K562 (cell line): ENCODE data around the gene NUTM1. TPM values are rescaled to one million over a fixed set of nuclear protein-coding genes. Genes with fewer than 3 reads are reported as not detected.

ENCODE experiments used
- DLX4 ChIP-seq: fragments of 250-450 bp; sonication (Bioruptor Pico); IDR thresholded peaks from 2 replicates; pipeline ENCODE4 v1.6.1; 2021; ENCODE audit warnings: mild to moderate bottlenecking
- FOXP4 ChIP-seq: sonication (generic); formaldehyde crosslinking; IDR thresholded peaks from 2 replicates; pipeline ENCODE4 v1.8.0; 2022; ENCODE audit warnings: mild to moderate bottlenecking, missing genetic modification reagents, borderline replicate concordance
- GABPB2 ChIP-seq: fragments of 250-450 bp; sonication (Bioruptor Pico); conservative IDR thresholded peaks from 2 replicates; pipeline ENCODE4 v1.5.1; 2021; ENCODE audit warnings: mild to moderate bottlenecking
- GTF2E2 ChIP-seq: fragments of 200-800 bp; sonication (Bioruptor generic); IDR thresholded peaks from 2 replicates; pipeline ENCODE4 v1.6.1; 2016; ENCODE audit warnings: missing genetic modification characterization, missing compliant biosample characterization
- MBD2 ChIP-seq: sonication (generic); IDR thresholded peaks from 2 replicates; pipeline ENCODE4 v1.6.1; 2016; ENCODE audit warnings: low read depth, borderline replicate concordance
- MITF ChIP-seq: IDR thresholded peaks from 2 replicates; pipeline ENCODE4 v1.6.1; 2014; ENCODE audit warnings: antibody characterized with exemption
- NR4A1 ChIP-seq, 2 experiments: fragments of 250-450 bp in 1 of 2; fragments of 450-650 bp in 1 of 2; sonication (Bioruptor Pico) in 1 of 2; IDR thresholded peaks; 2 replicates each; pipeline versions ENCODE4 v1.4.0 to v1.6.1; 2016 to 2020; ENCODE audit warnings: mild to moderate bottlenecking in 2 of 2, missing compliant biosample characterization in 1 of 2, missing genetic modification characterization in 1 of 2, moderate library complexity in 1 of 2
- PML ChIP-seq: IDR thresholded peaks from 2 replicates; pipeline ENCODE4 v1.6.1; 2012; ENCODE audit warnings: low read length, inconsistent platforms
- PRPF4 ChIP-seq: fragments of 200-400 bp; formaldehyde crosslinking; IDR thresholded peaks from one replicate; pipeline ENCODE4 v1.6.1; 2017; ENCODE audit warnings: low read length, low read depth, mild to moderate bottlenecking; ENCODE audit not compliant: insufficient read depth, poor library complexity, severe bottlenecking
- SMC3 ChIP-seq: conservative IDR thresholded peaks from 2 replicates; pipeline ENCODE4 v1.6.1; 2011; ENCODE audit warnings: low read depth, low read length, improper control_type of control experiment; ENCODE audit not compliant: insufficient read depth
- STAT5B ChIP-seq: fragments of 250-450 bp; sonication (Bioruptor Pico); IDR thresholded peaks from 2 replicates; pipeline ENCODE4 v1.8.0; 2021; ENCODE audit warnings: mild to moderate bottlenecking, inconsistent platforms
- ZBTB17 ChIP-seq: fragments of 450-650 bp; formaldehyde crosslinking; IDR thresholded peaks from 2 replicates; pipeline ENCODE4 v1.4.0; 2020; ENCODE audit warnings: mild to moderate bottlenecking
- ZNF121 ChIP-seq: sonication (generic); formaldehyde crosslinking; conservative IDR thresholded peaks from 2 replicates; pipeline ENCODE4 v1.8.0; 2022; ENCODE audit warnings: missing genetic modification reagents
- ZNF133 ChIP-seq: fragments of 250-450 bp; sonication (Bioruptor Pico); IDR thresholded peaks from 2 replicates; pipeline ENCODE4 v1.4.0; 2020; ENCODE audit warnings: mild to moderate bottlenecking
- ZNF41 ChIP-seq: fragments of 250-450 bp; sonication (Bioruptor Pico); conservative IDR thresholded peaks from 2 replicates; pipeline ENCODE4 v1.4.0; 2020; ENCODE audit warnings: mild to moderate bottlenecking
- ZNF551 ChIP-seq: fragments of 250-450 bp; sonication (Bioruptor Pico); IDR thresholded peaks from 2 replicates; pipeline ENCODE4 v1.5.0; 2021; ENCODE audit warnings: mild to moderate bottlenecking, moderate library complexity
- ZNF668 ChIP-seq: fragments of 250-450 bp; sonication (Bioruptor Pico); IDR thresholded peaks from 2 replicates; pipeline ENCODE4 v1.8.0; 2022; ENCODE audit warnings: mild to moderate bottlenecking, inconsistent platforms
- polyA plus RNA-seq, 8 experiments: library from polyadenylated mRNA; depleted of rRNA in 4 of 8; stranded (reverse) in 5 of 8; unstranded in 3 of 8; fragments of >200 nt; fragmentation: Nextera tagmentation in 2 of 8; fragmentation: Illumina TruSeq in 1 of 8; extraction: Ambion mirVana in 2 of 8; extraction: Trizol in 1 of 8; gene quantifications; 2 replicates each; pipeline versions ENCODE4 v1.2.1 to v1.2.3, GENCODE V29; 2011 to 2014; ENCODE audit warnings: inconsistent platforms in 1 of 8, missing spikeins in 1 of 8
- total RNA-seq, 7 experiments: library from RNA; depleted of rRNA in 6 of 7; stranded (reverse); fragments of >200 nt in 6 of 7; fragmentation: Illumina TruSeq in 2 of 7; extraction: Trizol in 2 of 7; gene quantifications; 2 replicates each; pipeline versions ENCODE4 v1.2.1 to v1.2.3, GENCODE V29; 2011 to 2021; ENCODE audit warnings: low replicate concordance in 1 of 7
- TF ChIP-seq, protein P1 (sequence below): fragments of 450-650 bp; formaldehyde crosslinking; IDR thresholded peaks from 2 replicates; pipeline ENCODE4 v1.4.0; 2022; ENCODE audit warnings: missing genetic modification characterization
- TF ChIP-seq, protein P2 (sequence below): fragments of 450-650 bp; IDR thresholded peaks from 2 replicates; pipeline ENCODE4 v1.6.1; 2018; ENCODE audit warnings: mild to moderate bottlenecking, low read depth; ENCODE audit not compliant: partially characterized antibody
- TF ChIP-seq, protein P3 (sequence below): sonication (generic); formaldehyde crosslinking; IDR thresholded peaks from 2 replicates; pipeline ENCODE4 v1.8.1; 2022; ENCODE audit warnings: missing genetic modification reagents

NUTM1 gene
- total and polyA plus RNA-seq, 9 of the 15 experiments (the other 6 are each of a cell fraction or from before 2014, with no cell fraction given) = 0.01 to 0.05 (median 0.04) TPM; not detected in 4

DNA sequence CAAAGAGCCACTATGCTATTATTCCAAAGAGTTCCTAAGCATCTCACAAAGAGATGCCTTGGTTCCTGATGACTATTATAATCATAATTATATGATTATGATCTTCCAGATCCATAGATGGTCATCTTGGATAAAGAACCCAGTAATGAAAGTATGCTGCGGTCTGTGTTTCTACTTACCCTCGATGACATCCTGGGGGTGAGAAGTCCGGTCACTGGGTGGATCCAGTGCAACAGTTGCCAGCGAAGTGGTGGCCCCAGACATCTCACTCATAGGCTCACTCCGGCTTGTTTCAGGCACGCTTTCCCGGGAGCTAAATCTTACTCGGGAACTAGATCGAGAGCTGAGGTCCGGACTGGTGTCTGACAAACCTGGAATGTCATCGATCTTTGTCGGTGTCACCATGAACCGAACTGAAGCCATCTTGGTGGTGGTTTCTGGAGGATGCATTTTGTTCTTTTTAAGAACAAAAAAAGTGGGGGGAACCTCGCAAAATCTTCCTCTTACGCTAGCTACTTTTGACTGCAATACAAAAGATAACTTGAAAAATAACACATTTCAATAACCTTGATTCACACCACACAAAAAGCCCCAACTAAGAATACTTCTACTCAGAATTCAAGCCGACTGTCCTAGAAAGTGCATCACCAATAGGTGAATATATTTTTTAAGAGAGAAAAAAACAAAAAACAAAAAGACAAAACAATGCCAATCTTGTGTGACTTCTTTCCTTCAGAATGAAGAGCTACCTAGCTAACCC lies 6.7 kb upstream of the NUTM1 start (continued):
- TF ChIP-seq FOXP4 (CRISPR knock-in tag) (no peak), PML (no peak), ZNF121 (no peak), ZNF551 (CRISPR knock-in tag) (no peak), PRPF4 (no peak), ZNF668 (CRISPR knock-in tag) (peak; percentile 55; the same call in 1 of the 2 replicates), GABPB2 (no peak), GTF2E2 (tag) (no peak), MITF (no peak), DLX4 (CRISPR knock-in tag) (no peak), ZBTB17 (peak; percentile 89), SMC3 (no peak), ZNF133 (CRISPR knock-in tag) (no peak), ZNF41 (0 out of 2 replicates have a peak, but pooled peaks have one; percentile 43), MBD2 (no peak), STAT5B (CRISPR knock-in tag) (no peak), NR4A1 (CRISPR knock-in tag; IDR thresholded peaks at IDR 0.05) (peak; percentile 18; the same call in 1 of the 2 replicates), NR4A1 (tag; IDR thresholded peaks at IDR 0.05) (peak; percentile 93)
- TF ChIP-seq, protein P1, sequence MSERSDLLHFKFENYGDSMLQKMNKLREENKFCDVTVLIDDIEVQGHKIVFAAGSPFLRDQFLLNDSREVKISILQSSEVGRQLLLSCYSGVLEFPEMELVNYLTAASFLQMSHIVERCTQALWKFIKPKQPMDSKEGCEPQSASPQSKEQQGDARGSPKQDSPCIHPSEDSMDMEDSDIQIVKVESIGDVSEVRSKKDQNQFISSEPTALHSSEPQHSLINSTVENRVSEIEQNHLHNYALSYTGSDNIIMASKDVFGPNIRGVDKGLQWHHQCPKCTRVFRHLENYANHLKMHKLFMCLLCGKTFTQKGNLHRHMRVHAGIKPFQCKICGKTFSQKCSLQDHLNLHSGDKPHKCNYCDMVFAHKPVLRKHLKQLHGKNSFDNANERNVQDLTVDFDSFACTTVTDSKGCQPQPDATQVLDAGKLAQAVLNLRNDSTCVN = no peak
- TF ChIP-seq, protein P2, sequence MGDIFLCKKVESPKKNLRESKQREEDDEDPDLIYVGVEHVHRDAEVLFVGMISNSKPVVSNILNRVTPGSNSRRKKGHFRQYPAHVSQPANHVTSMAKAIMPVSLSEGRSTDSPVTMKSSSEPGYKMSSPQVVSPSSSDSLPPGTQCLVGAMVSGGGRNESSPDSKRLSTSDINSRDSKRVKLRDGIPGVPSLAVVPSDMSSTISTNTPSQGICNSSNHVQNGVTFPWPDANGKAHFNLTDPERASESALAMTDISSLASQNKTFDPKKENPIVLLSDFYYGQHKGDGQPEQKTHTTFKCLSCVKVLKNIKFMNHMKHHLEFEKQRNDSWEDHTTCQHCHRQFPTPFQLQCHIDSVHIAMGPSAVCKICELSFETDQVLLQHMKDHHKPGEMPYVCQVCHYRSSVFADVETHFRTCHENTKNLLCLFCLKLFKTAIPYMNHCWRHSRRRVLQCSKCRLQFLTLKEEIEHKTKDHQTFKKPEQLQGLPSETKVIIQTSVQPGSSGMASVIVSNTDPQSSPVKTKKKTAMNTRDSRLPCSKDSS = no peak
- TF ChIP-seq, protein P3, sequence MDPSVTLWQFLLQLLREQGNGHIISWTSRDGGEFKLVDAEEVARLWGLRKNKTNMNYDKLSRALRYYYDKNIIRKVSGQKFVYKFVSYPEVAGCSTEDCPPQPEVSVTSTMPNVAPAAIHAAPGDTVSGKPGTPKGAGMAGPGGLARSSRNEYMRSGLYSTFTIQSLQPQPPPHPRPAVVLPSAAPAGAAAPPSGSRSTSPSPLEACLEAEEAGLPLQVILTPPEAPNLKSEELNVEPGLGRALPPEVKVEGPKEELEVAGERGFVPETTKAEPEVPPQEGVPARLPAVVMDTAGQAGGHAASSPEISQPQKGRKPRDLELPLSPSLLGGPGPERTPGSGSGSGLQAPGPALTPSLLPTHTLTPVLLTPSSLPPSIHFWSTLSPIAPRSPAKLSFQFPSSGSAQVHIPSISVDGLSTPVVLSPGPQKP = no peak
